ENCODE results near the gene TBC1D1. TPM values are rescaled to one million over a fixed set of nuclear protein-coding genes. Genes with fewer than 3 reads are reported as not detected.

The TBC1D1 gene
- total and polyA plus RNA-seq, 2 donors (not counting 3 experiments of a cell fraction or from before 2014, with no cell fraction given) = 63.5 to 116 TPM

- Histone ChIP-seq H3K36me3 (ENCODE audit: control insufficient read depth in 2 of 2, extremely low read depth in 1 of 2, insufficient read depth in 2 of 2, low read length in 2 of 2) (peaks cover 5 to 19% of the 10 kb centered on the region in 2 experiments), H3K27me3 (ENCODE audit: control insufficient read depth in 2 of 2, insufficient read depth in 2 of 2, low read length in 2 of 2) (no peaks in the 10 kb centered on the region), H4K20me1 (replicated peaks; ENCODE audit: control insufficient read depth, extremely low read depth, insufficient read depth, low read length) (no peaks in the 10 kb centered on the region), H3K4me1 (ENCODE audit: control insufficient read depth, extremely low read depth, insufficient read depth, low read length) (no peaks in the 10 kb centered on the region), H3K9me3 (replicated peaks; ENCODE audit: control insufficient read depth, insufficient read depth, low read length) (no peaks in the 10 kb centered on the region), H3K9me1 (replicated peaks; ENCODE audit: control insufficient read depth, extremely low read depth, insufficient read depth, low read length) (no peaks in the 10 kb centered on the region), H3K9ac (replicated peaks; ENCODE audit: extremely low read depth, insufficient read depth, low read length) (no peak overlapping the region), H2AFZ (ENCODE audit: low read depth, low read length) (no peak overlapping the region), H3K4me2 (ENCODE audit: insufficient read depth, low read length) (no peak overlapping the region), H3K79me2 (ENCODE audit: control insufficient read depth, insufficient read depth, low read length) (no peaks in the 10 kb centered on the region), H3K4me3 (replicated peaks in 1 of 3; ENCODE audit: insufficient read depth in 1 of 3, low read depth in 1 of 3, low read length in 3 of 3) (no peak overlapping the region), H3K27ac (ENCODE audit: insufficient read depth, low read depth, low read length) (no peak overlapping the region)
- POLR2A ChIA-PET = no interaction called here
- BruUV-seq (replicated peaks) = no TSS peak
- DNase-seq (ENCODE audit: low read depth, low spot score) (no peak), FAIRE-seq (no peak)
- intact Hi-C loops (cut with micrococcal nuclease) = no loop called here
- no peak for TF ChIP-seq POLR2A (IDR thresholded peaks at IDR 0.05; ENCODE audit: low read depth, low read length)
- TF ChIP-seq, protein P1, sequence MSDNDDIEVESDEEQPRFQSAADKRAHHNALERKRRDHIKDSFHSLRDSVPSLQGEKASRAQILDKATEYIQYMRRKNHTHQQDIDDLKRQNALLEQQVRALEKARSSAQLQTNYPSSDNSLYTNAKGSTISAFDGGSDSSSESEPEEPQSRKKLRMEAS (IDR thresholded peaks at IDR 0.05; ENCODE audit: insufficient read depth, insufficient read length) = no peak
- TF ChIP-seq JUN (IDR thresholded peaks at IDR 0.05; ENCODE audit: borderline replicate concordance, insufficient read depth, insufficient read length, low read depth) = no peak
- no peak for TF ChIP-seq GATA2 (IDR thresholded peaks at IDR 0.05; ENCODE audit: insufficient read depth, insufficient read length, low read depth, low read length)
- TF ChIP-seq POLR2AphosphoS5 (IDR thresholded peaks at IDR 0.05; ENCODE audit: insufficient read depth, low read depth, low read length) = no peak
- no peak for TF ChIP-seq MYC (IDR thresholded peaks at IDR 0.05; ENCODE audit: low read depth, low read length)
- TF ChIP-seq, protein P2, sequence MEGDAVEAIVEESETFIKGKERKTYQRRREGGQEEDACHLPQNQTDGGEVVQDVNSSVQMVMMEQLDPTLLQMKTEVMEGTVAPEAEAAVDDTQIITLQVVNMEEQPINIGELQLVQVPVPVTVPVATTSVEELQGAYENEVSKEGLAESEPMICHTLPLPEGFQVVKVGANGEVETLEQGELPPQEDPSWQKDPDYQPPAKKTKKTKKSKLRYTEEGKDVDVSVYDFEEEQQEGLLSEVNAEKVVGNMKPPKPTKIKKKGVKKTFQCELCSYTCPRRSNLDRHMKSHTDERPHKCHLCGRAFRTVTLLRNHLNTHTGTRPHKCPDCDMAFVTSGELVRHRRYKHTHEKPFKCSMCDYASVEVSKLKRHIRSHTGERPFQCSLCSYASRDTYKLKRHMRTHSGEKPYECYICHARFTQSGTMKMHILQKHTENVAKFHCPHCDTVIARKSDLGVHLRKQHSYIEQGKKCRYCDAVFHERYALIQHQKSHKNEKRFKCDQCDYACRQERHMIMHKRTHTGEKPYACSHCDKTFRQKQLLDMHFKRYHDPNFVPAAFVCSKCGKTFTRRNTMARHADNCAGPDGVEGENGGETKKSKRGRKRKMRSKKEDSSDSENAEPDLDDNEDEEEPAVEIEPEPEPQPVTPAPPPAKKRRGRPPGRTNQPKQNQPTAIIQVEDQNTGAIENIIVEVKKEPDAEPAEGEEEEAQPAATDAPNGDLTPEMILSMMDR (IDR thresholded peaks at IDR 0.05; ENCODE audit: extremely low read depth in 1 of 2, insufficient read depth in 1 of 2, low read depth in 1 of 2, low read length in 2 of 2) = no peak
- no peak for TF ChIP-seq EZH2 (IDR thresholded peaks at IDR 0.05; ENCODE audit: borderline replicate concordance, low read depth, low read length, severe bottlenecking)
- TF ChIP-seq FOS (IDR thresholded peaks at IDR 0.05; ENCODE audit: borderline replicate concordance, insufficient read depth, low read length) = no peak
- dilution Hi-C loops (cut with MboI; ENCODE audit: extremely low pct_ligation_motif_present, low sequenced_read_pairs) = no loop called here
- CTCF ChIA-PET = interaction anchor here (1.4 to 1.8 kb wide), 2 partner anchors 23 to 177 kb away, joined by 3 to 12 read pairs; no protein-coding TSS in a partner anchor
Measured at GRCh38 chr4:37858112-37858511, 32.8 kb upstream of the TBC1D1 start.

Measured in endothelial cell of umbilical vein (primary cell).